GM12878 (cell line): Measurements from ENCODE around the gene SGTA. TPM values are rescaled to one million over a fixed set of nuclear protein-coding genes. Genes with fewer than 3 reads are reported as not detected.

Source experiments
- ATAC-seq: fragments of 200-7000 bp; cut with Tn5 transposase; 3 replicates; pipeline ENCODE4 v1.9.1; 2020; ENCODE audit warnings: mild to moderate bottlenecking, moderate library complexity
- BruUV-seq: library from RNA; stranded (reverse); fragments of 400-500 nt; replicated peaks from 2 replicates; lab custom pipeline; 2021; lab: Mats Ljungman, UMichigan
- CTCF ChIA-PET: fragments of 300-600 bp; sonication (Branson Sonifier 250); formaldehyde crosslinking; extraction: SDS; loops from one replicate; lab custom pipeline; 2021; ENCODE audit warnings: inconsistent platforms; lab: Yijun Ruan, JAX
- POLR2A ChIA-PET: fragments of 350-600 bp; formaldehyde crosslinking; extraction: SDS; loops from one replicate; lab custom pipeline; 2021; ENCODE audit warnings: inconsistent platforms; lab: Charles Lee
- RAD21 ChIA-PET: fragments of 300-600 bp; sonication (Branson Sonifier 250); formaldehyde crosslinking; loops from one replicate; lab custom pipeline; 2023; ENCODE audit warnings: antibody characterized with exemption; ENCODE audit not compliant: unreplicated experiment; lab: Charles Lee
- SMC1A ChIA-PET: fragments of 300-600 bp; sonication (Branson Sonifier 250); formaldehyde crosslinking; loops from one replicate; lab custom pipeline; 2023; ENCODE audit not compliant: unreplicated experiment, uncharacterized antibody; lab: Charles Lee
- DNase-seq: peaks from one replicate; pipeline ENCODE4 v3.0.0-alpha.2; 2011; ENCODE audit warnings: low read depth, low spot score
- FAIRE-seq: peaks from 3 replicates; lab custom pipeline; 2011; peaks lifted over from hg19 to GRCh38; lab: Jason Lieb, UNC
- H2AFZ ChIP-seq: 2 replicates; pipeline ENCODE4 v1.6.0; 2011; ENCODE audit warnings: low read depth, low read length, control low read depth; ENCODE audit not compliant: control insufficient read depth
- H3K27ac ChIP-seq: 2 replicates; pipeline ENCODE4 v1.5.1; 2011; ENCODE audit warnings: control low read depth; ENCODE audit not compliant: control insufficient read depth, insufficient read depth
- H3K27me3 ChIP-seq, 2 experiments: replicated peaks in 1 of 2; 2 replicates each; pipeline versions ENCODE4 v1.6.0 to v1.6.1; 2011; ENCODE audit warnings: low read length in 1 of 2; ENCODE audit not compliant: control insufficient read depth in 2 of 2, insufficient read depth in 2 of 2
- H3K36me3 ChIP-seq, 2 experiments: 2 replicates each; pipeline ENCODE4 v1.5.1; 2011; ENCODE audit warnings: low read length in 1 of 2; ENCODE audit not compliant: control insufficient read depth in 2 of 2, insufficient read depth in 2 of 2
- H3K4me1 ChIP-seq: 2 replicates; pipeline ENCODE4 v1.6.1; 2011; ENCODE audit warnings: mild to moderate bottlenecking, low read length, moderate library complexity, mixed read lengths; ENCODE audit not compliant: control insufficient read depth, insufficient read depth
- H3K4me2 ChIP-seq: 2 replicates; pipeline ENCODE4 v1.6.0; 2011; ENCODE audit warnings: control low read depth; ENCODE audit not compliant: control insufficient read depth, insufficient read depth
- H3K4me3 ChIP-seq: fragments of 200-600 bp; sonication (generic); 2 replicates; pipeline ENCODE4 v1.5.1; 2016
- H3K79me2 ChIP-seq: 2 replicates; pipeline ENCODE4 v1.6.0; 2011; ENCODE audit warnings: low read length; ENCODE audit not compliant: control insufficient read depth, insufficient read depth
- H3K9ac ChIP-seq: 2 replicates; pipeline ENCODE4 v1.8.0; 2011; ENCODE audit warnings: low read length, control low read depth, mixed read lengths; ENCODE audit not compliant: control insufficient read depth, insufficient read depth
- H3K9me3 ChIP-seq: replicated peaks from 3 replicates; pipeline ENCODE4 v1.5.1; 2011; ENCODE audit warnings: mild to moderate bottlenecking, low read length; ENCODE audit not compliant: control insufficient read depth, insufficient read depth
- H4K20me1 ChIP-seq: 2 replicates; pipeline ENCODE4 v1.6.0; 2011; ENCODE audit not compliant: control insufficient read depth, insufficient read depth
- FOXK2 ChIP-seq: fragments of 450-650 bp; IDR thresholded peaks from 2 replicates; pipeline ENCODE4 v1.6.1; 2017; ENCODE audit warnings: mild to moderate bottlenecking, moderate library complexity
- IKZF1 ChIP-seq: fragments of 450-650 bp; conservative IDR thresholded peaks from 2 replicates; pipeline ENCODE4 v1.6.1; 2017; ENCODE audit warnings: antibody characterized with exemption, mild to moderate bottlenecking
- SIX5 ChIP-seq: IDR thresholded peaks from 2 replicates; pipeline ENCODE4 v1.6.1; 2011; ENCODE audit warnings: mild to moderate bottlenecking, low read depth, low read length, moderate library complexity; ENCODE audit not compliant: severe bottlenecking
- SP1 ChIP-seq: IDR thresholded peaks from one replicate; pipeline ENCODE4 v1.6.1; 2011; ENCODE audit warnings: low read depth, low read length
- ZNF207 ChIP-seq: fragments of 450-650 bp; IDR thresholded peaks from 2 replicates; pipeline ENCODE4 v1.6.1; 2014; ENCODE audit warnings: antibody characterized with exemption, mild to moderate bottlenecking, borderline replicate concordance
- WGBS: methylation state at CpG from one replicate; pipeline ENCODE4 v1.1.6; 2016; ENCODE audit warnings: low lambda C conversion rate; ENCODE audit not compliant: insufficient replicate concordance, insufficient coverage; ENCODE audit errors: missing lambda C conversion rate; 5-methylcytosine and 5-hydroxymethylcytosine counted together
- in situ Hi-C: fragments of 300-500 bp; cut with MboI; formaldehyde crosslinking; loops from 9 replicates; pipeline ENCODE4 v1.14.3; 2018; ENCODE audit warnings: mixed read lengths
- intact Hi-C: fragments of 100-400 bp; cut with micrococcal nuclease; formaldehyde crosslinking; loops from one replicate; pipeline ENCODE4 v1.14.2; 2022; ENCODE audit not compliant: unreplicated experiment
- polyA plus RNA-seq, 11 experiments: library from polyadenylated mRNA; depleted of rRNA in 4 of 11; unstranded in 6 of 11; stranded (reverse) in 5 of 11; fragments of >200 nt; fragmentation: Nextera tagmentation in 4 of 11; fragmentation: Illumina TruSeq in 1 of 11; extraction: Ambion mirVana in 4 of 11; extraction: Trizol in 1 of 11; gene quantifications; 1 replicate in 1 of 11; 2 replicates in 10 of 11; pipeline versions ENCODE4 v1.2.1 to v1.2.3, GENCODE V29; 2011 to 2016; ENCODE audit warnings: inconsistent platforms in 2 of 11, missing spikeins in 2 of 11, low read depth in 1 of 11
- total RNA-seq, 4 experiments: library from RNA; depleted of rRNA in 3 of 4; stranded (reverse); fragments of >200 nt in 3 of 4; fragmentation: Illumina TruSeq in 1 of 4; extraction: Trizol in 1 of 4; gene quantifications; 2 replicates each; pipeline versions ENCODE4 v1.2.1 to v1.2.3, GENCODE V29; 2013 to 2021
- TF ChIP-seq, protein P1 (sequence below): fragments of 450-650 bp; IDR thresholded peaks from 2 replicates; pipeline ENCODE4 v1.6.1; 2018; ENCODE audit warnings: borderline replicate concordance, mild to moderate bottlenecking; ENCODE audit not compliant: partially characterized antibody

Gene SGTA
- total and polyA plus RNA-seq, 10 of the 15 experiments (the other 5 are each of a cell fraction or from before 2014, with no cell fraction given) = 2.0 to 102 (median 48.2) TPM

DNA sequence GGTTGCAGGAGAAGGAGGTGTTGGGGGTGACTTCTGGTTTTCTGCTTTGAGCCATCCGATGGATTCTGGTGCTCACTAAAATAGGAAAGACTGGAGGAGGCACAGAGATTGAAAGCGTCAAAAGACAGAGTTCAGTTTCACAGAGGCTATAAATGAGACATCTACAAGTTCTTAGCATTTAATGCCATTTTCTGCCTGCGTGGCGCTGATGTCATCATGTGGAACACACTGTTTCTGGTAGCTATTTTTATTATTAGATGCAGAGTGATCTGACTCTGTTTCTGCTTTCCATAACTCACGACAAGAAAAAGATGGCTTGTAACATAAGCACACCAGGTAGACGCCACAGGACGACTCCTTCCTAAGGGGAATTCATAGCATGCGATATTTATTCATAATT is 40.0 kb downstream of the SGTA start (continued):
- no peak for TF ChIP-seq SIX5

DNA sequence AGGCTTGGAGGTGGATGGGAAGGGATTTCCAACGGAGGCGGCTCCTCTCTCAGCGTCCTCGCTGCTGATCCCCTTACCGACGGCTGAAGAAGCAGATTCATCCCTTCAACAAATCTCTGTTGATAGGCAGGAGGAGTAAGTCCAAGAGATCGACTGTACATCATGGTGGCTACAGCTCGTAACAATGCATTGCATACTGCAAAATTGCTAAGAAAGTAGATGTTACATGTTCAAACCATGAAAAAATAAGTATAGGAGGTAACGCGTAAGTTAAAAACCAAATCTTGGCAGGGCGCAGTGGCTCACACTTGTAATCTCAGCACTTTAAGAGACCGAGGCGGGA is 42.8 kb downstream of the SGTA start:
- Histone ChIP-seq H3K9ac (no peak overlapping the region), H4K20me1 (no peaks in the 10 kb centered on the region), H3K36me3 (peaks cover 7 to 12% of the 10 kb centered on the region in 2 experiments; a peak in 3 of 4 replicates), H3K27me3 (no peaks in the 10 kb centered on the region), H3K27ac (no peak overlapping the region), H3K4me1 (no peaks in the 10 kb centered on the region), H3K4me3 (no peak overlapping the region), H3K4me2 (peak overlapping the region; percentile 69), H3K9me3 (peaks cover 8% of the 10 kb centered on the region; the same call in 2 of the 3 replicates), H3K79me2 (peaks cover 14% of the 10 kb centered on the region), H2AFZ (peak overlapping the region; percentile 61)
- FAIRE-seq (peak; percentile 41), DNase-seq (no peak), ATAC-seq (no peak)
- POLR2A ChIA-PET = no interaction called here
- SMC1A ChIA-PET = no interaction called here
- 46% methylated on average over 13 of the region's 13 CpGs for WGBS
- in situ Hi-C loops = no loop called here
- intact Hi-C loops = loop anchor here (10.0 kb wide), 1 partner anchor 275 kb away; no protein-coding TSS in a partner anchor
- RAD21 ChIA-PET = no interaction called here
- CTCF ChIA-PET = no interaction called here
- BruUV-seq = no TSS peak
- 0 out of 2 replicates have a peak, but pooled peaks have one; percentile 4 for TF ChIP-seq IKZF1
- 0 out of 2 replicates have a peak, but pooled peaks have one; percentile 1 for TF ChIP-seq FOXK2
- TF ChIP-seq, protein P1, sequence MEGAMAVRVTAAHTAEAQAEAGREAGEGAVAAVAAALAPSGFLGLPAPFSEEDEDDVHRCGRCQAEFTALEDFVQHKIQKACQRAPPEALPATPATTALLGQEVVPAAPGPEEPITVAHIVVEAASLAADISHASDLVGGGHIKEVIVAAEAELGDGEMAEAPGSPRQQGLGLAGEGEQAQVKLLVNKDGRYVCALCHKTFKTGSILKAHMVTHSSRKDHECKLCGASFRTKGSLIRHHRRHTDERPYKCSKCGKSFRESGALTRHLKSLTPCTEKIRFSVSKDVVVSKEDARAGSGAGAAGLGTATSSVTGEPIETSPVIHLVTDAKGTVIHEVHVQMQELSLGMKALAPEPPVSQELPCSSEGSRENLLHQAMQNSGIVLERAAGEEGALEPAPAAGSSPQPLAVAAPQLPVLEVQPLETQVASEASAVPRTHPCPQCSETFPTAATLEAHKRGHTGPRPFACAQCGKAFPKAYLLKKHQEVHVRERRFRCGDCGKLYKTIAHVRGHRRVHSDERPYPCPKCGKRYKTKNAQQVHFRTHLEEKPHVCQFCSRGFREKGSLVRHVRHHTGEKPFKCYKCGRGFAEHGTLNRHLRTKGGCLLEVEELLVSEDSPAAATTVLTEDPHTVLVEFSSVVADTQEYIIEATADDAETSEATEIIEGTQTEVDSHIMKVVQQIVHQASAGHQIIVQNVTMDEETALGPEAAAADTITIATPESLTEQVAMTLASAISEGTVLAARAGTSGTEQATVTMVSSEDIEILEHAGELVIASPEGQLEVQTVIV = no peak
- no peak for TF ChIP-seq SP1
- 0 out of 2 replicates have a peak, but pooled peaks have one; percentile 12 for TF ChIP-seq ZNF207
